CD4-positive, alpha-beta memory T cell (primary cell): Measurements from ENCODE around the gene AMELY. TPM values are rescaled to one million over a fixed set of nuclear protein-coding genes. Genes with fewer than 3 reads are reported as not detected.
"Not testable (repeated sequence)": the region's sequence is repeated elsewhere in the genome, so short reads cannot be mapped to it uniquely, and the experiment has no call there.

Source experiments
- CTCF ChIA-PET: fragments of 350-600 bp; sonication (Branson Sonifier 250); formaldehyde crosslinking; loops from one replicate; lab custom pipeline; 2021; ENCODE audit warnings: inconsistent platforms; ENCODE audit not compliant: partially characterized antibody; lab: Charles Lee
- POLR2A ChIA-PET: fragments of 350-600 bp; sonication (Branson Sonifier 250); formaldehyde crosslinking; loops from one replicate; lab custom pipeline; 2021; ENCODE audit not compliant: partially characterized antibody; lab: Charles Lee
- DNase-seq, 5 donors: peaks; one replicate each; pipeline versions ENCODE4 v3.0.0 to v3.0.0-alpha.2; 2020 to 2022; ENCODE audit warnings: mixed read lengths in 1 of 5
- H3K27ac ChIP-seq: one replicate; pipeline ENCODE4 v1.7.0; 2013; ENCODE audit warnings: low read depth, low read length
- H3K27me3 ChIP-seq: 2 replicates; pipeline ENCODE4 v1.7.0; 2013; ENCODE audit warnings: mild to moderate bottlenecking, low read length, moderate library complexity; ENCODE audit not compliant: insufficient read depth
- H3K36me3 ChIP-seq: 2 replicates; pipeline ENCODE4 v1.7.0; 2013; ENCODE audit warnings: mild to moderate bottlenecking, low read length, moderate library complexity; ENCODE audit not compliant: insufficient read depth
- H3K4me1 ChIP-seq: 2 replicates; pipeline ENCODE4 v1.7.0; 2013; ENCODE audit warnings: mild to moderate bottlenecking, low read length, moderate library complexity; ENCODE audit not compliant: insufficient read depth
- H3K4me3 ChIP-seq, 2 donors: one replicate each; pipeline ENCODE4 v1.7.0; 2013; ENCODE audit warnings: low read length in 2 of 2, mild to moderate bottlenecking in 1 of 2
- H3K9me3 ChIP-seq, 2 donors: one replicate each; pipeline ENCODE4 v1.7.0; 2013; ENCODE audit warnings: low read length in 2 of 2, control low read depth in 1 of 2; ENCODE audit not compliant: control insufficient read depth in 1 of 2
- H3K27ac Mint-ChIP-seq, 7 donors: one replicate each; pipeline ENCODE4 v1.8.0; 2020 to 2021; ENCODE audit warnings: mixed read lengths in 7 of 7, mild to moderate bottlenecking in 6 of 7, inconsistent platforms in 3 of 7, moderate library complexity in 3 of 7
- H3K27me3 Mint-ChIP-seq, 2 donors: one replicate each; pipeline ENCODE4 v1.8.0; 2020 to 2021; ENCODE audit warnings: mixed read lengths in 2 of 2
- H3K36me3 Mint-ChIP-seq, 2 donors: one replicate each; pipeline ENCODE4 v1.8.0; 2020 to 2021; ENCODE audit warnings: mixed read lengths in 2 of 2, inconsistent platforms in 1 of 2, mild to moderate bottlenecking in 1 of 2
- H3K4me1 Mint-ChIP-seq, 4 donors: one replicate each; pipeline ENCODE4 v1.8.0; 2020 to 2021; ENCODE audit warnings: mixed read lengths in 4 of 4, mild to moderate bottlenecking in 1 of 4
- H3K4me3 Mint-ChIP-seq, 8 donors: one replicate each; pipeline ENCODE4 v1.8.0; 2020 to 2021; ENCODE audit warnings: mixed read lengths in 8 of 8, mild to moderate bottlenecking in 7 of 8, moderate library complexity in 6 of 8, inconsistent platforms in 3 of 8
- H3K9me3 Mint-ChIP-seq, 8 donors: one replicate each; pipeline ENCODE4 v1.8.0; 2020 to 2021; ENCODE audit warnings: mixed read lengths in 8 of 8, mild to moderate bottlenecking in 5 of 8, inconsistent platforms in 3 of 8, moderate library complexity in 1 of 8
- intact Hi-C: fragments of 100-400 bp; cut with micrococcal nuclease; formaldehyde crosslinking; loops from one replicate; pipeline ENCODE4 v1.15.1; 2023
- polyA plus RNA-seq, 2 donors: library from polyadenylated mRNA; unstranded; fragments of 300-500 nt; fragmentation: Illumina TruSeq; gene quantifications; one replicate each; pipeline ENCODE4 v1.2.3, GENCODE V29; 2021
- total RNA-seq, 2 experiments: library from RNA; stranded (reverse); gene quantifications; one replicate each; pipeline ENCODE4 v1.2.3, GENCODE V29; 2021

AMELY gene
- total and polyA plus RNA-seq, 4 experiments from 2014 or later = not detected

- intact Hi-C loops = no loop called here
- no peak overlapping the region for H3K4me3 Mint-ChIP-seq
- H3K27me3 Mint-ChIP-seq = no peaks in the 10 kb centered on the region
- no peaks in the 10 kb centered on the region for H3K9me3 Mint-ChIP-seq
- no peaks in the 10 kb centered on the region for H3K36me3 Mint-ChIP-seq
- ChIA-PET CTCF (no interaction called here), POLR2A (no interaction called here)
- Histone ChIP-seq H3K4me3 (no peak overlapping the region), H3K4me1 (no peaks in the 10 kb centered on the region), H3K27me3 (no peaks in the 10 kb centered on the region), H3K9me3 (no peaks in the 10 kb centered on the region), H3K27ac (no peak overlapping the region), H3K36me3 (no peaks in the 10 kb centered on the region)
- no peak overlapping the region for H3K27ac Mint-ChIP-seq
- no peak for DNase-seq
- no peaks in the 10 kb centered on the region for H3K4me1 Mint-ChIP-seq
Observed at GRCh38 chrY:6928265-6928664, 16.7 kb upstream of the AMELY start.

DNA sequence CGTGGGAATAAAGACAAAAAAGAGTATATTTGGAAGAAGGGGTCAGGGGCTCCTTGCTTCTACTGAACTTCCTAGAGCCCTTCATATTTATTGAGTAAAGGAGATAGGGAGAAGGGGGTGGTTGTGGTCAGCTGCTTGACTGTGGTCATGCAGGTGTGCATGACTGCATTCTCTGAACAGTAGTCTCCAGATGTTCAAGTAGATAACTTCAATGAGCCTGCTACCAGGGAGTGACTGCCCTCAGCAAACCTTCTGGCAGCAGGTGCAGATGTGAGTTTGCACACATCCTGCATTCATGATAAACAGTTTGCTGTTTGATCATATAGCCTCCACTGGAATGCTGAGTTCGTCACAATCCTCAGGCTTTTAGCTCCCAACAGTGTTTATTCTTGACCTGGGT lies 9.5 kb upstream of the AMELY start:
- Histone ChIP-seq H3K9me3 (no peaks in the 10 kb centered on the region), H3K4me3 (no peak overlapping the region), H3K36me3 (no peaks in the 10 kb centered on the region), H3K27ac (no peak overlapping the region), H3K4me1 (no peaks in the 10 kb centered on the region), H3K27me3 (no peaks in the 10 kb centered on the region)
- no peak overlapping the region for H3K27ac Mint-ChIP-seq
- POLR2A ChIA-PET = no interaction called here
- DNase-seq = no peak
- intact Hi-C loops = no loop called here
- no peaks in the 10 kb centered on the region for H3K9me3 Mint-ChIP-seq
- no peaks in the 10 kb centered on the region for H3K27me3 Mint-ChIP-seq
- H3K36me3 Mint-ChIP-seq = no peaks in the 10 kb centered on the region
- CTCF ChIA-PET = no interaction called here
- no peak overlapping the region for H3K4me3 Mint-ChIP-seq
- H3K4me1 Mint-ChIP-seq = no peaks in the 10 kb centered on the region

DNA sequence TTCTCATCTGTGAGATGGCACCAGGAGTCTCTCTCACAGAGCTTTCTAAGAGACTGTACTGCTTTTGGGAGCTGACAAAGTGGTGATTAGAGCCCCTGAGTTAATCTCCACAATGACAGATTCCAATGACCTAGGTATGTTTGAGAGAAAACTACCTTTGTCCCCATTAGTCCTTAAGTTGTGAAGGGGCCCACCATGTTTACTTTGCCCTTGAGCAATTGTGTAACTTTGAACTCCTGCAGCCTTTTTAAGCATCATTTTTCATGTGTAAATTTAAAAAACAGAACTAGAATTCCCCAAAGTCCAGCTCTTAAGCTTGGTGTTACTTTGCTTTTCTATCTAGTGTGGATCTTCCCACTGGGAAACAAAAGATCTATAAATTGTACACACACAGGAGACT lies 1.8 kb upstream of the AMELY start:
- peaks cover 12 to 26% of the 10 kb centered on the region in 2 donors for H3K27me3 Mint-ChIP-seq
- H3K36me3 Mint-ChIP-seq = no peaks in the 10 kb centered on the region
- no peaks in the 10 kb centered on the region for H3K9me3 Mint-ChIP-seq
- H3K27ac ChIP-seq = no peak overlapping the region
- no peaks in the 10 kb centered on the region for H3K27me3 ChIP-seq
- no peaks in the 10 kb centered on the region for H3K4me1 ChIP-seq
- peaks cover 0 to 9% (median 2%) of the 10 kb centered on the region in 4 donors for H3K4me1 Mint-ChIP-seq
- CTCF ChIA-PET = no interaction called here
- no peak overlapping the region for H3K4me3 ChIP-seq
- H3K36me3 ChIP-seq = no peaks in the 10 kb centered on the region
- no peaks in the 10 kb centered on the region for H3K9me3 ChIP-seq
- POLR2A ChIA-PET = no interaction called here
- no peak overlapping the region for H3K27ac Mint-ChIP-seq
- H3K4me3 Mint-ChIP-seq = no peak overlapping the region
- no peak for DNase-seq
- intact Hi-C loops = no loop called here

- H3K27me3 ChIP-seq = no peaks in the 10 kb centered on the region
- no peaks in the 10 kb centered on the region for H3K9me3 ChIP-seq
- peaks cover 13 to 26% of the 10 kb centered on the region in 2 donors for H3K27me3 Mint-ChIP-seq
- no peak for DNase-seq
- H3K27ac Mint-ChIP-seq = no peak within 1 kb of the TSS
- intact Hi-C loops = no loop called here
- ChIA-PET CTCF (no interaction called here), POLR2A (no interaction called here)
- peak within 1 kb of the TSS in 1 of 8 donors; percentile 49 for H3K4me3 Mint-ChIP-seq
- no peaks in the 10 kb centered on the region for H3K36me3 ChIP-seq
- no peaks in the 10 kb centered on the region for H3K36me3 Mint-ChIP-seq
- peaks cover 0 to 9% (median 2%) of the 10 kb centered on the region in 4 donors for H3K4me1 Mint-ChIP-seq
- no peaks in the 10 kb centered on the region for H3K4me1 ChIP-seq
- no peak within 1 kb of the TSS for H3K27ac ChIP-seq
- H3K4me3 ChIP-seq = no peak within 1 kb of the TSS
- no peaks in the 10 kb centered on the region for H3K9me3 Mint-ChIP-seq
Observed at GRCh38 chrY:6910372-6911252, 940 bp downstream of the AMELY start, which contains the start of gene TBL1Y. TSS of gene TBL1Y (plus strand) at chrY:6910697. CDS start at chrY:7025085, 114,388 bp downstream.

- Mint-ChIP-seq H3K9me3 (no peaks in the 10 kb centered on the region), H3K27me3 (peaks cover 13 to 26% of the 10 kb centered on the region in 2 donors), H3K27ac (no peak overlapping the region), H3K4me1 (peaks cover 0 to 9% (median 2%) of the 10 kb centered on the region in 4 donors), H3K4me3 (peak overlapping the region in 1 of 8 donors; percentile 49), H3K36me3 (no peaks in the 10 kb centered on the region)
- no peak for DNase-seq
- intact Hi-C loops = no loop called here
- H3K27ac ChIP-seq = no peak overlapping the region
- POLR2A ChIA-PET = no interaction called here
- H3K36me3 ChIP-seq = no peaks in the 10 kb centered on the region
- H3K9me3 ChIP-seq = no peaks in the 10 kb centered on the region
- no peak overlapping the region for H3K4me3 ChIP-seq
- H3K4me1 ChIP-seq = no peaks in the 10 kb centered on the region
- H3K27me3 ChIP-seq = no peaks in the 10 kb centered on the region
- CTCF ChIA-PET = no interaction called here
Observed at GRCh38 chrY:6909856-6910255, 1.7 kb downstream of the AMELY start.

GRCh38 chrY:6909118-6909521 lies 2.4 kb downstream of the AMELY start:
- no peaks in the 10 kb centered on the region for H3K9me3 Mint-ChIP-seq
- POLR2A ChIA-PET = no interaction called here
- DNase-seq = no peak
- Histone ChIP-seq H3K27me3 (no peaks in the 10 kb centered on the region), H3K36me3 (no peaks in the 10 kb centered on the region), H3K4me3 (no peak overlapping the region), H3K4me1 (no peaks in the 10 kb centered on the region), H3K9me3 (no peaks in the 10 kb centered on the region), H3K27ac (no peak overlapping the region)
- CTCF ChIA-PET = no interaction called here
- intact Hi-C loops = no loop called here
- no peak overlapping the region for H3K27ac Mint-ChIP-seq
- H3K4me3 Mint-ChIP-seq = peak overlapping the region in 2 of 8 donors; percentile 10 to 49
- H3K27me3 Mint-ChIP-seq = peaks cover 13 to 25% of the 10 kb centered on the region in 2 donors
- H3K4me1 Mint-ChIP-seq = peaks cover 0 to 9% (median 2%) of the 10 kb centered on the region in 4 donors
- no peaks in the 10 kb centered on the region for H3K36me3 Mint-ChIP-seq

DNA sequence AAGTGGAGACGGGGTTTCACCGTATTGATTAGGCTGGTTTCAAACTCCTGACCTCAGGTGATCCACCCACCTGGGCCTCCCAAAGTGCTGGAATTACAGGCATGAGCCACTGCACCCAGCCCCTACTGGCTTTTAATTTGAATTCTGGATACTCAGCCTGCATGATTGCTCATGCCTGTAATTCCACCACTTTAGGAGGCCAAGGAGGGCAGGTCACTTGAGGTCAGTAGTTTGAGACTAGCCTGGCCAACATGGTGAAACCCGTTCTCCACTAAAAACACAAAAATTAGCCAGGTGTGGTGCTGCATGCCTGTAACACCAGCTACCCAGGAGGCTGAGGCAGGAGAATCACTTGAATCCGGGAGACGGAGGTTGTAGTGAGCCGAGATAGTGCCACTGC lies 3.5 kb downstream of the AMELY start:
- H3K27me3 ChIP-seq, H3K4me1 Mint-ChIP-seq, DNase-seq, H3K4me3 ChIP-seq, H3K9me3 Mint-ChIP-seq, POLR2A ChIA-PET, H3K27ac ChIP-seq, H3K36me3 Mint-ChIP-seq, H3K4me3 Mint-ChIP-seq, H3K27ac Mint-ChIP-seq, CTCF ChIA-PET, H3K4me1 ChIP-seq, intact Hi-C loops, H3K9me3 ChIP-seq, H3K36me3 ChIP-seq: not testable (repeated sequence)
- H3K27me3 Mint-ChIP-seq = peaks cover 9 to 17% of the 10 kb centered on the region in 2 donors
